ENCODE results near the gene WWC1. TPM values are rescaled to one million over a fixed set of nuclear protein-coding genes. Genes with fewer than 3 reads are reported as not detected.

The WWC1 gene
- total RNA-seq (1 to 10 TPM; 1.0 to 1.3 TPM), total RNA-seq (0.22 to 33.5 (median 1.7) reads per million in 172 experiments)
- polyA plus RNA-seq (2013, experiment 1 of 2) = 0.71 TPM
- 2.0 TPM for polyA plus RNA-seq (2013, experiment 2 of 2)

DNA sequence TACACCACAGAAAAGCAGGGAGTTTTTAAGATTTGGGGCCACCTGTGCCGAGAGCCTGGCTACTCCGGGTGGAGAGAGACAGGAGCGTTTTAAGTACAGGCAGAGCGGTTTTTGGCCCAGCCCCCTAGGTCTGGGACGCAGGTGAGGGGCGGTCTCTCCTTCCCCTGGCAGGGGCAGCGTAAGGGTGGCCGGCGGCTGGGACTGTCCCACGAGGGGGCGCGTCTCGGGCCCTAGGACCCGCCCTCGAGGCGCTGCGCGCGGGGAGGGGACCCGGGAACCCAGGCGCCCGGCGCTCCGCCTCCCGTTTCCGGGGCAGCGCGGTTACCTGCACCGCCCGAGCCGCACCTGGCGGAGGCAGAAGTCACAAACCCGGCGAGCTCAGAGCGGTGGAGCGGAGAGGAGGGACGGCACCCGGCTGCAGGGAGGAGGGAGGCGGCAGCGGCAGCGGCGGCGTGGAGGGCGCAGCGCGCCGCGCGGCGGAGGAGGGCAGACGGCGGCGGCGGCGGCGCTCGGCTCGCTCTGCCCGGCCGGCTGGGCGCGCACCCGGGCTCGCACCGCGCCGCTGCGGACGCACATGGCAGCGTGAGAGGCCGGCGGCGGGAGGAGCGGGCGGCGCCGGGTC, at the start of gene WWC1:
Gene WWC1 (plus strand): TSS at position 304 of the 622 bp plus-strand sequence. CDS start 508 bp downstream, outside the sequence.
- ChIA-PET POLR2A (no interaction called here), CTCF (no interaction called here)
- H3K27ac Mint-ChIP-seq = no peak within 1 kb of the TSS
- ATAC-seq (ENCODE audit: poor library complexity) (peak; percentile 94), DNase-seq (peak; percentile 29 to 93 (median 60))
- H3K36me3 Mint-ChIP-seq (ENCODE audit: low read depth) = no peaks in the 10 kb centered on the region
- peaks cover 3% of the 10 kb centered on the region for H3K9me3 Mint-ChIP-seq
- H3K27me3 Mint-ChIP-seq = peaks cover 63% of the 10 kb centered on the region
- H3K4me1 Mint-ChIP-seq (ENCODE audit: low read depth) = peaks cover 19% of the 10 kb centered on the region
- Histone ChIP-seq H3K27me3 (ENCODE audit: control insufficient read depth in 1 of 2, insufficient read depth in 2 of 2, low read length in 2 of 2) (peaks cover 15 to 30% of the 10 kb centered on the region in 2 experiments), H3K9me3 (ENCODE audit: control insufficient read depth in 1 of 2, insufficient read depth in 1 of 2, low read length in 2 of 2) (no peaks in the 10 kb centered on the region), H3K4me3 (ENCODE audit: low read length) (peak within 1 kb of the TSS; percentile 24), H3K4me1 (ENCODE audit: insufficient read depth, low read length) (peaks cover 17% of the 10 kb centered on the region), H3K27ac (ENCODE audit: low read depth in 1 of 2, low read length in 2 of 2) (no peak within 1 kb of the TSS), H3K36me3 (ENCODE audit: insufficient read depth, low read length) (no peaks in the 10 kb centered on the region)
- intact Hi-C loops (cut with DNase I, micrococcal nuclease) = loop anchor here in 1 of 2 experiments (5.0 kb wide), 1 partner anchor 191 kb away; no protein-coding TSS in a partner anchor
- TF ChIP-seq, protein P1, sequence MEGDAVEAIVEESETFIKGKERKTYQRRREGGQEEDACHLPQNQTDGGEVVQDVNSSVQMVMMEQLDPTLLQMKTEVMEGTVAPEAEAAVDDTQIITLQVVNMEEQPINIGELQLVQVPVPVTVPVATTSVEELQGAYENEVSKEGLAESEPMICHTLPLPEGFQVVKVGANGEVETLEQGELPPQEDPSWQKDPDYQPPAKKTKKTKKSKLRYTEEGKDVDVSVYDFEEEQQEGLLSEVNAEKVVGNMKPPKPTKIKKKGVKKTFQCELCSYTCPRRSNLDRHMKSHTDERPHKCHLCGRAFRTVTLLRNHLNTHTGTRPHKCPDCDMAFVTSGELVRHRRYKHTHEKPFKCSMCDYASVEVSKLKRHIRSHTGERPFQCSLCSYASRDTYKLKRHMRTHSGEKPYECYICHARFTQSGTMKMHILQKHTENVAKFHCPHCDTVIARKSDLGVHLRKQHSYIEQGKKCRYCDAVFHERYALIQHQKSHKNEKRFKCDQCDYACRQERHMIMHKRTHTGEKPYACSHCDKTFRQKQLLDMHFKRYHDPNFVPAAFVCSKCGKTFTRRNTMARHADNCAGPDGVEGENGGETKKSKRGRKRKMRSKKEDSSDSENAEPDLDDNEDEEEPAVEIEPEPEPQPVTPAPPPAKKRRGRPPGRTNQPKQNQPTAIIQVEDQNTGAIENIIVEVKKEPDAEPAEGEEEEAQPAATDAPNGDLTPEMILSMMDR (IDR thresholded peaks at IDR 0.05) = no peak
- H3K4me3 Mint-ChIP-seq = peak within 1 kb of the TSS; percentile 76

DNA sequence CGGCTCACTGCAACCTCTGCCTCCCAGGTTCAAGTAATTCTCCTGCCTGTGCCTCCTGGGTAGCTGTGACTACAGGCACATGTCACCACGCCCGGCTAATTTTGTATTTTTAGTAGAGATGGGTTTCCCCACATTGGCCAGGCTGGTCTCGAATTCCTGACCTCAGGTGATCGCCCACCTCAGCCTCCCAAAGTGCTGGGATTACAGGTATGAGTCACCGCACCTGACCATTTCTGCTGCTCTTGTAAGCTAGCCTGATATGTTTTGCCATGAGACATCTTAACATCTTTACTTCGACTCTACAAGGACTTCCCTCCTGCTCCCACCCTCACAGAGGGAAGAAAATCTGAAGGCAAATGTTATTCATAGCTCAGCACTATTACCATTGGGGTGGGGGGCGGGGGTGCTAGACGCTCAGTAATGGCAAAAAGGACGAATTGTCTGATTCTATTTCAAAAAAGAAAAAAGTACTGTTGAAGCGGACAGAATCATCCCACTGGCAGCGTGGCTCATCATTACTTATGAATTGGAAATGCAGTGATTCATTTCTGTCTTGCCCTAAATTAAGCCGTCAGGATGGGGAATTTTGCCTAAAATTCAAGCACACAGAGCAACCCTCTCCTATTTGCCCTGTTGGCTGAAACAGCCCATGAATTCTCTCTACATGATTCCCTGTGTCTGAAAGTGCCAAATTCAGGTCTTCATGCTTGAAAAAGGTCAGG, 46.4 kb upstream of the WWC1 start:
- Histone ChIP-seq H3K27me3 (ENCODE audit: control insufficient read depth in 1 of 2, insufficient read depth in 2 of 2, low read length in 2 of 2) (no peaks in the 10 kb centered on the region), H3K9me3 (ENCODE audit: control insufficient read depth in 1 of 2, insufficient read depth in 1 of 2, low read length in 2 of 2) (no peaks in the 10 kb centered on the region), H3K27ac (ENCODE audit: low read depth in 1 of 2, low read length in 2 of 2) (no peak overlapping the region), H3K4me1 (ENCODE audit: insufficient read depth, low read length) (no peaks in the 10 kb centered on the region), H3K4me3 (ENCODE audit: low read length) (no peak overlapping the region), H3K36me3 (ENCODE audit: insufficient read depth, low read length) (no peaks in the 10 kb centered on the region)
- intact Hi-C loops (cut with DNase I, micrococcal nuclease) = no loop called here
- no peak overlapping the region for H3K4me3 Mint-ChIP-seq
- POLR2A ChIA-PET = no interaction called here
- no peak overlapping the region for H3K27ac Mint-ChIP-seq
- H3K27me3 Mint-ChIP-seq = no peaks in the 10 kb centered on the region
- TF ChIP-seq, protein P1 (IDR thresholded peaks at IDR 0.05) = no peak
- ATAC-seq (ENCODE audit: poor library complexity) (no peak), DNase-seq (no peak)
- H3K36me3 Mint-ChIP-seq (ENCODE audit: low read depth) = no peaks in the 10 kb centered on the region
- no peaks in the 10 kb centered on the region for H3K4me1 Mint-ChIP-seq (ENCODE audit: low read depth)
- CTCF ChIA-PET = no interaction called here
- no peaks in the 10 kb centered on the region for H3K9me3 Mint-ChIP-seq

DNA sequence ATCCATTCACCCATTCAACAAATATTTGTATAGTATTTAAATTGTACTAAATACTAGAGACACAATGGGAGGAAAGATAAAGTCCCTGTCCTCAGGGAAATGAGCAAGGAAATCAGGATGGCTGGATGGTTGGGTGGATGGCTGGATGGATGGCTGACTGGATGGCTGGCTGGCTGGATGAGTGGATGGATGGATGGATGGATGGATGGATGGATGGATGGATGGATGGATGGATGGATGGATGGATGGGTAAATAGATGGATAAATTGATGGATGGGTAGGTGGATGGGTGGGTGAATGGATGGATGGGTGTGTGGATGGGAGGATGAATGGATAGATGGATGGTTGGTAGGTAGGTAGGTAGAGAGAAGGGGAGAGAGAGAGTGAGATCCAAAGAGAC, 41.5 kb upstream of the WWC1 start:
- intact Hi-C loops (cut with DNase I, micrococcal nuclease) = no loop called here
- ATAC-seq (ENCODE audit: poor library complexity) = no peak

More for the DNA sequence above, 41.5 kb upstream of the WWC1 start:
- no peaks in the 10 kb centered on the region for H3K36me3 Mint-ChIP-seq (ENCODE audit: low read depth)
- Histone ChIP-seq H3K27ac (ENCODE audit: low read depth in 1 of 2, low read length in 2 of 2) (no peak overlapping the region), H3K27me3 (ENCODE audit: control insufficient read depth in 1 of 2, insufficient read depth in 2 of 2, low read length in 2 of 2) (no peaks in the 10 kb centered on the region), H3K9me3 (ENCODE audit: control insufficient read depth in 1 of 2, insufficient read depth in 1 of 2, low read length in 2 of 2) (no peaks in the 10 kb centered on the region), H3K4me3 (ENCODE audit: low read length) (no peak overlapping the region), H3K36me3 (ENCODE audit: insufficient read depth, low read length) (no peaks in the 10 kb centered on the region), H3K4me1 (ENCODE audit: insufficient read depth, low read length) (no peaks in the 10 kb centered on the region)
- H3K9me3 Mint-ChIP-seq = no peaks in the 10 kb centered on the region
- CTCF ChIA-PET = no interaction called here
- POLR2A ChIA-PET = no interaction called here
- no peaks in the 10 kb centered on the region for H3K4me1 Mint-ChIP-seq (ENCODE audit: low read depth)
- TF ChIP-seq, protein P1 (IDR thresholded peaks at IDR 0.05) = no peak
- no peak overlapping the region for H3K4me3 Mint-ChIP-seq
- no peak for DNase-seq
- no peak overlapping the region for H3K27ac Mint-ChIP-seq
- H3K27me3 Mint-ChIP-seq = no peaks in the 10 kb centered on the region
